ENCODE data around the gene DENND2C. TPM values are rescaled to one million over a fixed set of nuclear protein-coding genes. Genes with fewer than 3 reads are reported as not detected.

Gene DENND2C
- total and polyA plus RNA-seq, 2 of the 13 experiments (the other 11 are each of a cell fraction or from before 2014, with no cell fraction given): 0.08 to 0.33 TPM

DNA sequence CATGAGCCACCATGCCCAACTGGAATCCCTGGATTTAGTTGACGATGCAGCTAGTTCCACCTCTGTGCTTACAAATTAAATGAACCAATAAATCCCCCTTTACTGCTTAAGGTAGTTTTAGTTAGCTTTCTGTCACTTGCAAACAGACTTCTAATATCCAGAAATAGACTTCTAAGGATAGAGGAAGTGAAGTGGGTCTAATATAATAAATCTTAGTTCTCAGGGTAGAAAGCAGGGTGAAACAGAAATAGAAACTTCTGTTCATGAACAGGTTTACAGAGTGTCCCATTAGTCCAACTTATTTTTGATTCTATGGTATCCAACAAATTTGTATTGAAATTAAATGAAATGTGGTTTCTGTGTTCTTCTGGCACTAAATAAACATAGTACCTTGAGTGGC is 108.5 kb downstream of the DENND2C start (continued):
- TF ChIP-seq, protein P1, sequence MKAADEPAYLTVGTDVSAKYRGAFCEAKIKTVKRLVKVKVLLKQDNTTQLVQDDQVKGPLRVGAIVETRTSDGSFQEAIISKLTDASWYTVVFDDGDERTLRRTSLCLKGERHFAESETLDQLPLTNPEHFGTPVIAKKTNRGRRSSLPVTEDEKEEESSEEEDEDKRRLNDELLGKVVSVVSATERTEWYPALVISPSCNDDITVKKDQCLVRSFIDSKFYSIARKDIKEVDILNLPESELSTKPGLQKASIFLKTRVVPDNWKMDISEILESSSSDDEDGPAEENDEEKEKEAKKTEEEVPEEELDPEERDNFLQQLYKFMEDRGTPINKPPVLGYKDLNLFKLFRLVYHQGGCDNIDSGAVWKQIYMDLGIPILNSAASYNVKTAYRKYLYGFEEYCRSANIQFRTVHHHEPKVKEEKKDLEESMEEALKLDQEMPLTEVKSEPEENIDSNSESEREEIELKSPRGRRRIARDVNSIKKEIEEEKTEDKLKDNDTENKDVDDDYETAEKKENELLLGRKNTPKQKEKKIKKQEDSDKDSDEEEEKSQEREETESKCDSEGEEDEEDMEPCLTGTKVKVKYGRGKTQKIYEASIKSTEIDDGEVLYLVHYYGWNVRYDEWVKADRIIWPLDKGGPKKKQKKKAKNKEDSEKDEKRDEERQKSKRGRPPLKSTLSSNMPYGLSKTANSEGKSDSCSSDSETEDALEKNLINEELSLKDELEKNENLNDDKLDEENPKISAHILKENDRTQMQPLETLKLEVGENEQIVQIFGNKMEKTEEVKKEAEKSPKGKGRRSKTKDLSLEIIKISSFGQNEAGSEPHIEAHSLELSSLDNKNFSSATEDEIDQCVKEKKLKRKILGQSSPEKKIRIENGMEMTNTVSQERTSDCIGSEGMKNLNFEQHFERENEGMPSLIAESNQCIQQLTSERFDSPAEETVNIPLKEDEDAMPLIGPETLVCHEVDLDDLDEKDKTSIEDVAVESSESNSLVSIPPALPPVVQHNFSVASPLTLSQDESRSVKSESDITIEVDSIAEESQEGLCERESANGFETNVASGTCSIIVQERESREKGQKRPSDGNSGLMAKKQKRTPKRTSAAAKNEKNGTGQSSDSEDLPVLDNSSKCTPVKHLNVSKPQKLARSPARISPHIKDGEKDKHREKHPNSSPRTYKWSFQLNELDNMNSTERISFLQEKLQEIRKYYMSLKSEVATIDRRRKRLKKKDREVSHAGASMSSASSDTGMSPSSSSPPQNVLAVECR (CRISPR knock-in tag; IDR thresholded peaks at IDR 0.05; ENCODE audit: borderline replicate concordance): no peak
- TF ChIP-seq ZNF558 (CRISPR knock-in tag; IDR thresholded peaks at IDR 0.05; ENCODE audit: borderline replicate concordance): no peak

DNA sequence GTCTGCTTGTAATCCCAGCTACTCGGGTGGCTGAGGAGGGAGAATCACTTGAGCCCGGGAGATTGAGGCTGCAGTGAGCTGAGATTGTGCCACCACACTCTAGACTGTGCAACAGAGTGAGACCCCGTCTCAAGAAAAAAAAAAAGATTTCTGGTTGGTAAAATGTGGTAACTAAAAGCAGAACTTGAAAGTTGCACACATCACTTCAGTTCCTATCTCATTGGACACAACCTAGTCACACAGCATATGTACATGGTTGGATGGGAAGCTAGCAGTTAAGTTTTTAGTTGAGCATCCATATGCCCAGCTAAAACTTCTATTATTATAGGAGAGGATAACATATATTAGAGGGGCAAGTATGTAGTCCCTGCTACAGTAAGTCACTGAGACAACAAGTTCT is 110.5 kb downstream of the DENND2C start:
- 80% methylated on average over 3 of the region's 3 CpGs for WGBS (ENCODE audit: low lambda C conversion rate)
- no peak for DNase-seq (ENCODE audit: low spot score)
- Histone ChIP-seq H4K20me1 (ENCODE audit: insufficient read depth, low read length) (no peaks in the 10 kb centered on the region), H3K4me3 (replicated peaks in 1 of 3; ENCODE audit: insufficient read depth in 1 of 3, low read depth in 2 of 3, low read length in 3 of 3) (no peak overlapping the region), H3K4me1 (ENCODE audit: insufficient read depth, low read length) (peaks cover 6% of the 10 kb centered on the region; the same call in 1 of the 2 replicates), H3K9me3 (ENCODE audit: low read length) (no peaks in the 10 kb centered on the region), H3K36me3 (replicated peaks in 1 of 2; ENCODE audit: control insufficient read depth in 1 of 2, insufficient read depth in 2 of 2, low read length in 2 of 2) (no peaks in the 10 kb centered on the region), H3K27me3 (ENCODE audit: control insufficient read depth in 1 of 2, insufficient read depth in 2 of 2, low read length in 2 of 2) (no peaks in the 10 kb centered on the region), H3K27ac (ENCODE audit: extremely low read length, insufficient read depth, low read length) (no peak overlapping the region), H3K9ac (ENCODE audit: insufficient read depth, low read depth, low read length) (no peak overlapping the region), H3K4me2 (ENCODE audit: low read depth, low read length) (no peak overlapping the region), H3K79me2 (ENCODE audit: insufficient read depth, low read length) (no peaks in the 10 kb centered on the region), H2AFZ (ENCODE audit: low read length) (no peak overlapping the region)
- BruUV-seq (replicated peaks): no TSS peak
- intact Hi-C loops (cut with micrococcal nuclease; ENCODE audit: unreplicated experiment) (loop anchor here (2.0 to 5.0 kb wide), 2 partner anchors 122 to 213 kb away; no protein-coding TSS in a partner anchor), in situ Hi-C loops (cut with HindIII; ENCODE audit: extremely low pct_ligation_motif_present, low pct_unique_long_range_greater_than_20kb) (loop anchor here (5.0 kb wide), 1 partner anchor 212 kb away; no protein-coding TSS in a partner anchor)
- no peak for FAIRE-seq
- no peak for ATAC-seq
- CTCF ChIA-PET (ENCODE audit: low intra/inter-chr PET ratio, low total read pairs): interaction anchor here (1.5 to 1.9 kb wide), 2 partner anchors 131 to 213 kb away, joined by 3 to 15 read pairs; no protein-coding TSS in a partner anchor
- TF ChIP-seq ZNF678 (CRISPR knock-in tag; IDR thresholded peaks at IDR 0.05) (no peak), RBM39 (IDR thresholded peaks at IDR 0.05; ENCODE audit: low read depth, low read length, poor library complexity, severe bottlenecking) (no peak), HDAC6 (IDR thresholded peaks at IDR 0.05; ENCODE audit: low read depth, low read length) (no peak), NONO (IDR thresholded peaks at IDR 0.05) (no peak), NONO (CRISPR knock-in tag; conservative IDR thresholded peaks at IDR 0.05) (no peak), ARNT2 (CRISPR knock-in tag; IDR thresholded peaks at IDR 0.05; ENCODE audit: low read depth) (no peak), RXRA (CRISPR knock-in tag; IDR thresholded peaks at IDR 0.05) (no peak), ZNF337 (CRISPR knock-in tag; IDR thresholded peaks at IDR 0.05; ENCODE audit: borderline replicate concordance, low read depth) (no peak)
- TF ChIP-seq, protein P2, sequence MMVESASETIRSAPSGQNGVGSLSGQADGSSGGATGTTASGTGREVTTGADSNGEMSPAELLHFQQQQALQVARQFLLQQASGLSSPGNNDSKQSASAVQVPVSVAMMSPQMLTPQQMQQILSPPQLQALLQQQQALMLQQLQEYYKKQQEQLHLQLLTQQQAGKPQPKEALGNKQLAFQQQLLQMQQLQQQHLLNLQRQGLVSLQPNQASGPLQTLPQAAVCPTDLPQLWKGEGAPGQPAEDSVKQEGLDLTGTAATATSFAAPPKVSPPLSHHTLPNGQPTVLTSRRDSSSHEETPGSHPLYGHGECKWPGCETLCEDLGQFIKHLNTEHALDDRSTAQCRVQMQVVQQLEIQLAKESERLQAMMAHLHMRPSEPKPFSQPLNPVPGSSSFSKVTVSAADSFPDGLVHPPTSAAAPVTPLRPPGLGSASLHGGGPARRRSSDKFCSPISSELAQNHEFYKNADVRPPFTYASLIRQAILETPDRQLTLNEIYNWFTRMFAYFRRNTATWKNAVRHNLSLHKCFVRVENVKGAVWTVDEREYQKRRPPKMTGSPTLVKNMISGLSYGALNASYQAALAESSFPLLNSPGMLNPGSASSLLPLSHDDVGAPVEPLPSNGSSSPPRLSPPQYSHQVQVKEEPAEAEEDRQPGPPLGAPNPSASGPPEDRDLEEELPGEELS (CRISPR knock-in tag; IDR thresholded peaks at IDR 0.05): no peak
- POLR2A ChIA-PET: interaction anchor here (0.6 kb wide), 1 partner anchor 111 kb away, joined by 4 read pairs; the partner anchor contains the start of gene DENND2C
